Stimulated activated CD8-positive, alpha-beta memory T cell treated with anti-CD3 and anti-CD28 coated beads, Interleukin-4, amount 100 ng/mL, for 48 hours (primary cell): ENCODE measurements around the gene KNDC1.
"Not testable (repeated sequence)": the region's sequence is repeated elsewhere in the genome, so short reads cannot be mapped to it uniquely, and the experiment has no call there.

ENCODE experiments used
- DNase-seq: peaks from one replicate; pipeline ENCODE4 v3.0.0-alpha.2; 2020

KNDC1 gene

DNA sequence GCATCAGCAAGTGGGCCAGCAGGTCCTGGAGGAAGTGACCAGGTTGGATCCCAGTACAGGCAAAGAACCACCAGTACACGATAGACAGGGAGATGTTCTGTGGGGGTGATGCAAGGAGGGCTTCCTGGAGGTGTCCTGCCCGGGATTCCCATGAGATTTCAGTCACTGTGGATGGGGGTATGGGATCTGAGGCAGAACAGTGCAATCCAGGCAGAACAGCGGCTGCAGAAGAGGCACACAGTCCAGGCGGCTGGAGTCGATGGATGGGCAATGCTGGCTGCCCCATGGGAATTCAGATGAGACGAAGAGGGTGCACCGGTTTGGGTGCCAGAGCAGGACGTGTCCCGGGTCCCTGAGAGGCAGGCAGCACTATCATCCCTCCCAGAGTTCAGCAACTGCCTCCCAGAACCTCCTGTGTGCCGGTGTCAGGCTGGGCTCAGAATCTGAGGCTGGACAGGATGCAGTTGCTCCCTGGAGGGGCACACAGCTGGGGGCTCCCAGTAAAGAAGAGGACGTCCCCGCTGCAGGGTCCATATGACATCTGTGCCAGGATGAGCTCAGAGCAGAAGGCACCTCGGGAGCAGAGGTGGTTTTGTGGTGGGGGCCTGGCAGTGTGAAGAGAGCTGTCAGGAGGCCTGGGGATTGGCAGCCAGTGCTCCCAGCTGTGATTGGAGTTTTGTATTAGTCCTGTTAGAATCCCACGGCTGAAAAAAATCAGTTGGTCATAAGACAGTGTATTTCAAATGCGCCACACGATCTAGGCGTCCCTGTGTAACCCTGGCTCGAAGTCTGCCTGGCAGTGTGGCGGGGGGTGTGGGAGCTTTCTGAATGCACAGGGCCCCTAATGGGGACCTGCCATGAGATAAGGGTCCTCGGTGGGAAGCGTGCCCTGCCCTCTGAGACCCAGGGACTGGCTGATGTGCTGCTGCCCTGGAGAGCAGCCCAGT, 3.2 kb downstream of the KNDC1 start:
- DNase-seq, result no peak

- DNase-seq, result no peak
Measured at GRCh38 chr10:133163889-133164815, 4.1 kb downstream of the KNDC1 start.

DNA sequence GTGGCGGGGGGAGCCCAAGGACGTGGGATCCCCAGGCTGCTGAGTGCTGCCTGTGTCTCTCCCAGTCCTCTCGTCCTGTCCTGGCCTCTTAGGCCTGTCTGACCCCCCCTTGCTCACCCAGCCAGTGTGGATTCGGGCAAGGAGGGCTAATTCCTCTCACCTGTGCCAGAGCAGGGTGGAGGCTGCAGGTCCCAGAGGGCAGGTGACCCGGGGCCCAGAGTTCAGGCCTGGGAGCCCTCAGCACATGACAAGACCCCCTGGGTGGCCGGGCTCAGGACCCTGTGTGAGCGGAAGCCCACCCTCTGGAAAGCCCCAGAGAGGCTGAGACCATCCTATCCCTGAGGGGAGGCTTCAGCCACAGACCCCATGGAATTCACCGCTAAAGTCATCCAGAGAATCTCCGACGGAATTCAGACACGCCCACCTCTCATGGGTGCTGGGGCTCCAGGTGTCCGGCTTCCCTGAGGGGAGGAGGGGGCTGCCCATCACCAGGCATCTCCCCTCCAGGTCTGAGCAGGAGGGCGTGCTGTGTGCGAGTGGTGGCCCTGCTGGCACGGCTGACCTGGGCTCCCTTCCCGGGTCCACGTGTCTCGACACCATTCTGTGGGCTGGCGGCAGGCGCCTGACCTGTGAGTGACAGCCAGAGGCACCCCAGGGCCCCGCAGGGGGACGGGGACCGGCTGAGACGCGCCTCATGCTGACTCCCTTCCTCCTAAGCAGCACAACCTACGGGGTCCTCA, 5.0 kb downstream of the KNDC1 start:
- no peak for DNase-seq

GRCh38 chr10:133165556-133166503, 5.8 kb downstream of the KNDC1 start:
- DNase-seq, result no peak

- DNase-seq, result no peak
Measured at GRCh38 chr10:133166504-133166827, 6.4 kb downstream of the KNDC1 start.

- no peak for DNase-seq
Measured at GRCh38 chr10:133166828-133167692, 7.0 kb downstream of the KNDC1 start.

- no peak for DNase-seq
Measured at GRCh38 chr10:133167693-133168616, 7.9 kb downstream of the KNDC1 start.

GRCh38 chr10:133168617-133169031, 8.6 kb downstream of the KNDC1 start:
- no peak for DNase-seq

- no peak for DNase-seq
Measured at GRCh38 chr10:133169173-133169947, 9.3 kb downstream of the KNDC1 start.

DNA sequence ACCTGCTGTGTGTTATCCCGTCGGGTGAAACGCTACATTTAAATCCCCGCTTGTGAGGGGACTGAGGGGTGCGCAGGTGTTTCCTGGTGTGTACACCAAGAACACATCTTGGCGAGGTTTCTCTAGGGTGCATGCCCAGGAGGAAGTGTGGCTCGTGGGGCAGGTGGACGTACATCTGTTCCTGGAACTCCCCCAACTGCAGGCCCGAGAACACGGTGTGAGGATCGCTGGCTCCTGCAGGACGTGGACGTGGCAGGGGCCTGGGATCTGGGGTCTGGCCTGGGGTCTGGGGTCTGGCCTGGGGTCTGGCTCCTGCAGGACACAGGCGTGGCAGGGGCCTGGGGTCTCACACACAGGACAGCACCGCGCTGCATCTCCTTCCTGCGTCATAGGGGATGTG, 10.1 kb downstream of the KNDC1 start:
- no peak for DNase-seq

GRCh38 chr10:133173860-133174640, 14.0 kb downstream of the KNDC1 start:
- DNase-seq, result no peak

DNA sequence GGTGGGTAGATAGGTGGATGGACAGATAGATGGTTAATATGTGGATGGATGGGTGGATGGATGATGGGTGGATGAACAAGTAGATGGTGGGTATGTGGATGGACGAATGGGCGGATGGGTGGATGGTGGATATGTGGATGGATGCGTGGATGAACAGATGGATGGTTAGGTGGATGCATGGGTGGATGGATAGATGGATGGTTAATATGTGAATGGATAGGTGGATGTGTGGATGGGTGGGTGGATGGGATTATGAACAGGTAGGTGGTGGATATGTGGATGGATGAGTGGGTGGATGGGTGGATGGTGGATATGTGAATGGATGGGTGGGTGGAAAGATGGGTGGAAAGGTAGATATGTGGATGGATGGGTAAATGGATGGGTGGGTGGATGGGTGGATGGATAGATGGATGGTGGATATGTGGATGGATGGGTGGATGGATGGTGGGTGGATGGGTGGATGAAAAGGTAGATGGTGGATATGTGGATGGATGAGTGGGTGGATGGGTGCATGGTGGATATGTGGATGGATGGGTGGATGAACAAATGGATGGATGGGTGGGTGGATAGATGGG, 14.8 kb downstream of the KNDC1 start:
- no peak for DNase-seq

DNA sequence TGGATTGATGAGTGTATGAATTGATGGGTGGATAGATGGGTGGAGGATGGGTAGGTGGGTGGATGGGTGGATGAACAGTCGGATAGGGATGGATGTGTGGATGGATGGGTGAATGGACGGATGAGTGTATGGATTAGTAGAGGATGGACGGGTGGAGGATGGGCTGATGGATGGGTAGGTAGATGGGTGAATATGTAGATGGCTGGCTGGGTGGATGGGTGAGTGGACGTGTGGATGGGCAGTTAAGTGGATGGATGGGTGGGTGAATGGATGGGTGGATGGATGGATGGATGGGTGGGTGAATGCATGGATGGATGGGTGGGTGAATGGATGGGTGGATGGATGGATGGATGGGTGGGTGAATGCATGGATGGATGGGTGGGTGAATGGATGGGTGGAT, 15.6 kb downstream of the KNDC1 start:
- DNase-seq, result not testable (repeated sequence)

DNA sequence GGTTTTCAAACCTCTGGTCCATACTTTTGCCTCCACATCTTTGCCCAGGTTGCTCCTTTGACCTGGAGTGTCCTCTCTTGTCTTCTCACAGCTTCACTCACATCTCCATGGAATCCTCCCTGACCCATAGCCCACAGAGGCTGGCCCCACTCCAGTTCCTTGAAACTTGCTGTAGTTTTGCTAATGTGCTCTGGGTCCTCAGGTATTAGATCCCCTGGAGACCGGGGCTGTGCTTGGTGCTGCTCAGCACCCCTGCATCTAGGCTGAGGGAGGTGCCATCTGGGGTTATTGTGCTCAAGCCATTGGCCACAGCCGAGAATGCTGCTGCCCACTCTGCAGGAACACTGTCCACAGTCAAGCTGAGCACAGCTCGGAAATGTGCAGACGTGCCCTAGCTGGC, 16.5 kb downstream of the KNDC1 start:
- no peak for DNase-seq

DNA sequence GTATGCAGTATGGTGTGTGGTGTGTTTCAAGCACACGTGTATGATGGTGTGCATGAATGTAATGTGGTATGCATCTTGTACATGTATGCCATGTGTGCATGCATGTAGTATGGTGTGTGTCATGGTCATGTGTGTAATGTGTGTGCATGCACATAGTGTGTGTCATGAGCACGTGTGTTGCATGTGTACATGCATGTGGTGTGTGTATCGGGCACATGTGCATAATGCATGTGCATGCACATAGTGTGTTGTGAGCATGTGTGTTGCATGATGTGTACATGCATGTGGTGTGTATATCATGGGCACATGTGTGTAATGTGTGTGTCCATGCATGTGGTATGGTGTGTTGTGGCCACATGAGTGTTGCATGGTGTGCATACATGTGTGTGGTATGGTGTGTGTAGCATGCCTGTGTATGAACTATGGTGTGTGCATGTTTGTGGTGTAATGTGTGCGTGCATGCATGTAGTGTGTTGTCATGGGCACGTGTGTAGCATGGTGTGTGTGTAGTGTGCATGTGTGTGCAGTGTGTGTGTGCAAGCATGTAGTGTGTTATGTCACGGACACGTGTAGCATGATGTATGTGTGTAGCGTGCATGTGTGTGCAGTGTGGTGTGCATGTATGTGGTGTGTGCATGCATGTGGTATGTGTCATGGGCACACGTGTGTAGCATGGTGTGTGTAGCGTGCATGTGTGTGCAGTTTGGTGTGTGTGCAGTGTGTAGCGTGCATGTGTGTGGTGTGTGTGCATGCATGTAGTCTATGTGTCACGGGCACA, 17.6 kb downstream of the KNDC1 start:
- no peak for DNase-seq

- no peak for DNase-seq
Measured at GRCh38 chr10:133178357-133179127, 18.5 kb downstream of the KNDC1 start.
